ENCODE results near the gene MLXIP.

- TF ChIP-seq POLR2A (IDR thresholded peaks at IDR 0.05) (no peak), CTCF (IDR thresholded peaks at IDR 0.05) (no peak)
These were observed 106.5 kb downstream of the MLXIP start for GRCh38 chr12:122185079-122185478.
